SU-DHL-6 (cell line): Measurements from ENCODE around the gene EFCAB9.

Experiments used
- EZH2phosphoT487 ChIP-seq: fragments of 200-600 bp; sonication (generic), shearing (Covaris generic); conservative IDR thresholded peaks from 2 replicates; pipeline ENCODE4 v1.6.1; 2018; ENCODE audit warnings: mild to moderate bottlenecking, antibody characterized with exemption, low read length, moderate library complexity, mixed read lengths
- TF ChIP-seq, protein P1 (sequence below): fragments of 200-600 bp; sonication (generic); IDR thresholded peaks from one replicate; pipeline ENCODE4 v1.5.1; 2017; ENCODE audit warnings: antibody characterized with exemption, mild to moderate bottlenecking, low read length, moderate library complexity; ENCODE audit not compliant: insufficient read depth, poor library complexity, severe bottlenecking

- TF ChIP-seq, protein P1, sequence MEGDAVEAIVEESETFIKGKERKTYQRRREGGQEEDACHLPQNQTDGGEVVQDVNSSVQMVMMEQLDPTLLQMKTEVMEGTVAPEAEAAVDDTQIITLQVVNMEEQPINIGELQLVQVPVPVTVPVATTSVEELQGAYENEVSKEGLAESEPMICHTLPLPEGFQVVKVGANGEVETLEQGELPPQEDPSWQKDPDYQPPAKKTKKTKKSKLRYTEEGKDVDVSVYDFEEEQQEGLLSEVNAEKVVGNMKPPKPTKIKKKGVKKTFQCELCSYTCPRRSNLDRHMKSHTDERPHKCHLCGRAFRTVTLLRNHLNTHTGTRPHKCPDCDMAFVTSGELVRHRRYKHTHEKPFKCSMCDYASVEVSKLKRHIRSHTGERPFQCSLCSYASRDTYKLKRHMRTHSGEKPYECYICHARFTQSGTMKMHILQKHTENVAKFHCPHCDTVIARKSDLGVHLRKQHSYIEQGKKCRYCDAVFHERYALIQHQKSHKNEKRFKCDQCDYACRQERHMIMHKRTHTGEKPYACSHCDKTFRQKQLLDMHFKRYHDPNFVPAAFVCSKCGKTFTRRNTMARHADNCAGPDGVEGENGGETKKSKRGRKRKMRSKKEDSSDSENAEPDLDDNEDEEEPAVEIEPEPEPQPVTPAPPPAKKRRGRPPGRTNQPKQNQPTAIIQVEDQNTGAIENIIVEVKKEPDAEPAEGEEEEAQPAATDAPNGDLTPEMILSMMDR = no peak
- TF ChIP-seq EZH2phosphoT487 = no peak
Observed at GRCh38 chr5:172144291-172144815, 49.6 kb upstream of the EFCAB9 start.
